HuH-7.5 (cell line): ENCODE results near the gene CD2.
"Not testable (repeated sequence)": the region's sequence is repeated elsewhere in the genome, so short reads cannot be mapped to it uniquely, and the experiment has no call there.

Experiments
- DNase-seq: peaks from one replicate; pipeline ENCODE4 v3.0.0; 2011; ENCODE audit warnings: low spot score

The CD2 gene

DNA sequence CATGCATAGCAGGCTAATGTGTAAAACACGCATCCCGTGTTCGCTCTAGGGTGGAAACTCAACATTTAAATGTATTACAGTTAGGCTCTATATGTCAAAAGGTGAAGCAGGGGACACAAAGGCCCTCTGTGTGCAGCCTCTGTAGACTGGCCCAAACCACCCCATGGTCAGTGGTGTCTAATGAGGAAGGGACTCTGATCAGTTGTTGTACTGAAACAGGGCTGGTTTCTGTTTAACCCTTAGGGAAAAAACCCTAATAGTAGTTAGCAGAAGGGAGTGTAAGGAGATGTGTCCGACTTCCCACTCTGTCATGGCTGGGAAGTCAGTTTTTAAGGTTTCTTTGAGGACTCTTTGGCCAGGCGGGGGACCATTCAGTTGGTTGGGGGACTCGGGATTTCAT, 21.5 kb upstream of the CD2 start:
- DNase-seq = no peak

GRCh38 chr1:116733476-116734365, 20.5 kb upstream of the CD2 start:
- DNase-seq = no peak

DNA sequence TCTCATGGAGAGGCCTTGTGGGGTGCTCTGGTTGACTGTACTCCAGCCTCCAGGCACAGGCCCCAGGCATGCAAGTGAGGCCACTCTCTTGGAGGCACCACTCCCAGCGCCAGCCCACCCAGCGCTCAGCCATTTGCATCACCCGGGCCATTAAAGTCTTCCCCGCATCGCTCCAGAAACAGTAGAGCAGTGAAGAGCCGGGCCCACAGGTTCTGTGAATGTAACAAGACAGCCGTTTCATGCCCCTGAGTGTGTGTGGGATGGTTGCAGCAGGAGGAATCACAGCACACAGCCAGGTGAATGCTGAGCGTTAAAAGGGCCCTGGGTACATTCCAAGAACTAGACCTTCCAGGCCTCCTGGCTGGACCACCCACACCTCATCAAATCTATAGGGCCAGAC, 19.0 kb upstream of the CD2 start:
- no peak for DNase-seq

- peak; percentile 78 for DNase-seq
Observed at GRCh38 chr1:116737020-116737854, 17.0 kb upstream of the CD2 start.

DNA sequence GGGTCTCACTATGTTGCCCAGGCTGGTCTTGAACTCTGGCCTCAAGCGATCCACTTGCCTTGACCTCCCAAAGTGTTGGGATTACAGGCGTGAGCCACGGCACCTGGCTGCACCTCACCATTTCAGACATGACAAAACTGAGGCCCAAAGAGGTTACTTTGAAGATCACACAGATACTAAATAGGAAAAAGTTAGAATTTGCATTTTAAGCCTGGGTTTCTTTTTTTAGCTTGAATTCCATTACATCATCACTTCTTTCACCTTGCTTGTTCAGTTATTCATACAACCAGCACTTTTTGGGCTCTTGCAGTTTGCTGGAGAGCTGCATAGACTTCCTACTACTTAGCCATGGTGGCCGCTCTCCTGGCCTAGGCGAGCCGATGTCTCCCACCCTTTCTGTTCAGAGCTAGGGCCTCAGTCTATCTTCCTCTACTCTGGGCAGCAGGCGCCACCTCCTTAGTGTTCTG, 16.3 kb upstream of the CD2 start:
- DNase-seq = no peak

GRCh38 chr1:116738673-116739370, 15.4 kb upstream of the CD2 start:
- DNase-seq = no peak

DNA sequence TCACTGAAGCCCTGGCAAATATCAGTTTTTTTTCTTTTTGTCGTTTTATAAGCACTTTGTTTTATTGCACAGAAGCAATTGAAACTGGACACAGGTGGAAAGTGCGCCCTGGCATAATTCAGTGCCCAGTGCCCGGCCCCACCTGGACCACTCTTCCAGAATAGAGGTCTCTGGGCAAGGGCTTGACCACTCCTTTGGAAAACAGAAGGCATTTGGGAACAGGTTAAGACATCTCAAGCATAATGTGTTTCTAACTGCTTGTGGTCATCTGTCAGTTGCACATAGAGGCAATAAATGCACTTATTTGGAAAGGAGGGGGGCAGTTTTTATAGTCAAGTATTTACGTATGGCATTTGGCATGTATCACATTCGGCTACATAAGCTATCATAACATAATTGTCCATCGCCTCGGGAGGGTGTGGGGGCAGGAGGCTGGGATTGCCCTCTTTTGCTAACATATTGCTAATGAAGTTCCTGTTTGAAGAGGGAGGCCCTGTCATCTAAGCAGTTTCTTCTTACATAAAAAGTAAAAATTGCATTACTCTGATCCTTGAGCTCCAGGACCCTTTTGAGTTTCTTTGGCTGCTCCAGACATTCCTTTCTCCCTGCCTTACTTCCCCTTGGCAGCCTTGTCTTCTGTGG, 14.7 kb upstream of the CD2 start:
- no peak for DNase-seq

- no peak for DNase-seq
Observed at GRCh38 chr1:116740296-116740695, 13.9 kb upstream of the CD2 start.

- DNase-seq = no peak
Observed at GRCh38 chr1:116740746-116741145, 13.5 kb upstream of the CD2 start.

DNA sequence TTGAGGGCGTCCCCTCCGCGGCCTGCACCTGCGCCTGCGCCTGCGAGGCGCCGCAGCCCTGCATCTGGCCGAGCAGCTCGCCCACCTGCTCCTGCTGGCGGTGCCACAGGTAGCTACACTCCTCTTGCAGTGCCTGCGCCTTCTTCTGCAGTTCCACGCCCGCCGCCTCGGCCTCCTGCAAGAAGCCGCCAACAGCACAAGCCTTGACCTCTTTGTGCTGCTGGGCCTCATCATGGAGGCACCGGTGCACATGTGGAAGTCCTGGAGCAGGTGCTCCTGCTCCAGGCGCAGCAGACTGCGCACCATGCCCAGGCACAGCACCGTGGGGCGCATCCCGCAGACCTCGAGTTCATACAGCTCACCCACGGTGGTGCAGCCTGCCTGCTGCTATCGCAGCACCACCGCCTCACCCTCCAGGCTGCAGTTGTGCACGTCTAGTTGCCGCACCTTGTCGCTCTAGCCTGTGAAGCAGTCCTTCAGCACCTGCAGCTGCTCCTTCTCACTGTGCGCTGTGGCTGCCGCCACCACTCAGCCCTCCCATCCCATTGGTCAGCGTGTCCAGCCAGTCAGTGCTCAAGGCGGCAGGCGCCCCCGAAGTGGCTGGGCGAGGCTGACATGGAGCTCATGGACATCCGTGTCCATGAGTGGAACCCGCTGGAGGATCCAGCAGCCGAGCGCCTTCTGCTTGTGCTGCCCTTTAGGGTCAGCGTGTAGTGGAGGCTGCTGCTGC, 12.2 kb upstream of the CD2 start:
- no peak for DNase-seq

DNA sequence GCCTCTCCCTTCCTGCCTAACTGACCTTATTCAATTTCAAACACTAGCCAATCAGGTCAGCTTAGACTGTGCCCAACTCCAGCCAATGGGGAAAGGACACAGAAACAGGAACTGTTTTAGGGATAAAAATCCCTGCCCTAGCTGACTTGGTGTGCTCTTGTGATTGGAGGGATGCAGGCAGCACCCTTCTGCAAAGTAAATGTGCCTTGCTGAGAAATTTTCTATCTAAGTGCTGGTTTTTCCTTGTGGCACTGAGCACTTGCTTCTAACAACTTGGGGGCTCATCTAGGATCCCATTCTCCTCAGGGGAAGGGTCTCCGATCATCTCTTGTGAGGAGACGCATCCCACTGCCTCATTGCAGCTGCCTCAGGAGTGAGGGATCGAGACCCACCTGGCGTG, 10.7 kb upstream of the CD2 start:
- DNase-seq = no peak

- no peak for DNase-seq
Observed at GRCh38 chr1:116748272-116748671, 6.0 kb upstream of the CD2 start.

DNA sequence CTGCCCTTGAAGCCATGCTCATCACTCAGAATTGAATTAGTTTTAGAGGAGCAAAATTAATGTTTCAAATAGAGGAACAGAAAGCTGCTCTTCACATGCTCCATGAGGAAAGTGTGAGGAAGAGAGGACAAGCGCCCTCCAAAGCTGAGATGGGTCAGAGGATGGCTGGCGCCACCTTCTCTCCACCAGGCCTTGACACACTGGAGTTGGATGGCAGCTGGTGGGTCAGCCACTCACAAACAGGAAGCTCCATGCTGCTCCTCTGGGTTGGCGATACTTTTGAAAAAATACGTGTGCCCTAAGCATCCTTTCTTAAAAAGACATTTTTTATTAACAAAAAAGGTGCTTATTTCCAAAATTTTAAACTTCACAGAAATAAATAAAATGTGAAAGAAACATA, 3.1 kb upstream of the CD2 start:
- no peak for DNase-seq

DNA sequence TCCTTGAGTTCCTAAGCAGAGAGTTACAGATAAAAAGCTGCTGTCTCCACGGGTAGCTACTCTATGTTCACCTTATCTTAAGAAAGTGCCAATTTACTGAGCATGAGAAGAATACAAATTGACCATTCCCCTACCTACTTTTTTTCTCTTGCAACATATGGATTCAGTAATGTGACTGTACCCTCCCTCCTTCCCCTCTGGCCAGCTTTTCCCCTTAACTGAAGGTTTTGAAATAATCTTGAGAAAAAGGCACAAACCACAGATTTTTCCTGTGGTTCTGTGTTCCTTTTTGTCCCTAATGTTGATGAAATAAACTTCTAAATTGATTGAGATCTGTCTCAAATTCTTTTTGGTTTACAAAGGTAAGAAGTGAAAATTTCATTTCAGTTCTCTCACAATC, 2.6 kb upstream of the CD2 start:
- no peak for DNase-seq

GRCh38 chr1:116753312-116753711, 918 bp upstream of the CD2 start:
- no peak for DNase-seq

- no peak for DNase-seq
Observed at GRCh38 chr1:116755066-116755465, 836 bp downstream of the CD2 start.

GRCh38 chr1:116755681-116756080, 1.5 kb downstream of the CD2 start:
- DNase-seq = no peak

DNA sequence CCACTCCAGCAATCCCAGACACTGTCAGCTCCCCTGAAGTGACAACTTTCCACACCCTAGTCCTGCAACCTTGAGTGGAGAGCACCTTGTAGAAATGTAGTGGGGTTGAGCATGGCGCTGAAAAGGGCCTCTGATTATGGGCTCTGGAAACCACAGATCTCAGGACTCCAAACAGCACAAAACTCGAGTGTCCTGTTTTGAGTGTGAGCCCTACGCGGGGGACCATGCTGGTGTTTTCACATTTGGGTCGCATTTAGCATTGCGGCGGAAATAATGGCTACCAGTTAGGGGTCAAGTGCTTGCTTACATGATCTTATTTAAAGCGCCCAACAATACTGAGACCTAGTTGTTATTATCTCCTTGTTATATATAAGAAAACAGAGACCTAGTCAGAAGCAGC, 1.9 kb downstream of the CD2 start:
- DNase-seq = not testable (repeated sequence)

DNA sequence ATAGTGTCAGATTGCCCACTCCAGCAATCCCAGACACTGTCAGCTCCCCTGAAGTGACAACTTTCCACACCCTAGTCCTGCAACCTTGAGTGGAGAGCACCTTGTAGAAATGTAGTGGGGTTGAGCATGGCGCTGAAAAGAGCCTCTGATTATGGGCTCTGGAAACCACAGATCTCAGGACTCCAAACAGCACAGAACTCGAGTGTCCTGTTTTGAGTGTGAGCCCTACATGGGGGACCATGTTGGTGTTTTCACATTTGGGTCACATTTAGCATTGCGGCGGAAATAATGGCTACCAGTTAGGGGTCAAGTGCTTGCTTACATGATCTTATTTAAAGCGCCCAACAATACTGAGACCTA, 4.2 kb downstream of the CD2 start:
- not testable (repeated sequence) for DNase-seq

GRCh38 chr1:116759636-116760035, 5.4 kb downstream of the CD2 start:
- DNase-seq = no peak

- no peak for DNase-seq
Observed at GRCh38 chr1:116760487-116760886, 6.3 kb downstream of the CD2 start.
